ENCODE results near the gene PADI1. TPM values are rescaled to one million over a fixed set of nuclear protein-coding genes. Genes with fewer than 3 reads are reported as not detected.

PADI1 gene
- total RNA-seq, 1 donor from 2014 or later = not detected

DNA sequence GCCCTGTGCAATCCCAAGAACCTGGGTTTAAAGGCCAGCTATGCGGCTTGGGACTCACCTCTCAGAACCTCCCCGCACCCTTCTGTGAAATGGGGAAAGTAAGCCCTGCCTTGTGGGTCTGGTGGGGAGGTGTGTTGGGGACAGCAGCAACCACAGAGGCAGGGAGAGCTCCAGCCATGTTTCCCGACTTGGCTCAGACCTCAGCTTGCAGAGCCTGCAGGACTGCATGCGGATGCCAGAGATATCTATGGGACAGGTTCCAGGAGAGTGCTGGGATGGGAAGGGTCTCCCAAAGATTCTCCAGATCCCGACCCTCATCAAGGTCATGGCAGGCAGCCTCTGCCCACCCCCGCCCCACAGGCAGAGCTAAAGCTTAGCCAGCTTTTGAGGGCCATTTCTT, 20.2 kb downstream of the PADI1 start:
- Mint-ChIP-seq H3K27ac (ENCODE audit: unreplicated experiment) (no peak overlapping the region), H3K4me1 (ENCODE audit: low read depth, unreplicated experiment) (no peaks in the 10 kb centered on the region)
- H3K27ac ChIP-seq (ENCODE audit: low read depth, low read length) = no peak overlapping the region

DNA sequence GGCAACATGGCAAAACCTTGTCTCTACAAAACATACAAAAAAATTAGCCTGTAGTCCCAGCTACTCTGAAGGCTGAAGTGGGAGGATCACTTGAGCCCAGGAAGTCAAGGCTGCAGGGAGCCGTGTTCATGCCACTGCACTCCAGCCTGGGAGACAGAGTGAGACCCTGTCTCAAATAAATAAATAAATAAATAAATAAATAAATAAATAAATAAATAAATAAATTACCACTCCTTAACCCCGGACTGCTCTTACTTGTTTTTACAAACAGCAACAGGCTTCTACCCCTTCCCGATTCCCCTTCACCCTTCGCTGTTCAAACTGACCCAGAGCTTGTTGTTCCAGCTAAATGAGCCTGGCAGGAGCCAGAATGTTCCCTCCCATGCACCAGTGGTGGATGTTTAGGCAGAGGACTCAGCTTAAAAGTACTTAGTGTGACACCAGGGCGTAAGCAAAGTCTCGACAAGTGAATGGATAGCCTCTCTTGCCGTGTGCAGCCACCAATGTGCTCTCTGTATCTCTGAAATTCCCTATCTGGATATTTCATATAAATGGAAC, 22.5 kb downstream of the PADI1 start:
- H3K4me2 ChIP-seq (ENCODE audit: low read length) = no peak overlapping the region
- no peak overlapping the region for H3K27ac Mint-ChIP-seq (ENCODE audit: unreplicated experiment)
- no peak overlapping the region for H3K4me3 Mint-ChIP-seq (ENCODE audit: unreplicated experiment)

More for the DNA sequence above, 20.2 kb downstream of the PADI1 start:
- no peak overlapping the region for H3K4me2 ChIP-seq (ENCODE audit: low read length)
- DNase-seq (ENCODE audit: low read depth) = no peak
- H3K9ac ChIP-seq (ENCODE audit: low read length) = no peak overlapping the region
- H3K36me3 Mint-ChIP-seq (ENCODE audit: low read depth, unreplicated experiment) = no peaks in the 10 kb centered on the region
- no peaks in the 10 kb centered on the region for H3K36me3 ChIP-seq (ENCODE audit: insufficient read depth, low read length)
- no peak for TF ChIP-seq EZH2 (IDR thresholded peaks at IDR 0.05; ENCODE audit: insufficient read depth, low read length)
- TF ChIP-seq, protein P1, sequence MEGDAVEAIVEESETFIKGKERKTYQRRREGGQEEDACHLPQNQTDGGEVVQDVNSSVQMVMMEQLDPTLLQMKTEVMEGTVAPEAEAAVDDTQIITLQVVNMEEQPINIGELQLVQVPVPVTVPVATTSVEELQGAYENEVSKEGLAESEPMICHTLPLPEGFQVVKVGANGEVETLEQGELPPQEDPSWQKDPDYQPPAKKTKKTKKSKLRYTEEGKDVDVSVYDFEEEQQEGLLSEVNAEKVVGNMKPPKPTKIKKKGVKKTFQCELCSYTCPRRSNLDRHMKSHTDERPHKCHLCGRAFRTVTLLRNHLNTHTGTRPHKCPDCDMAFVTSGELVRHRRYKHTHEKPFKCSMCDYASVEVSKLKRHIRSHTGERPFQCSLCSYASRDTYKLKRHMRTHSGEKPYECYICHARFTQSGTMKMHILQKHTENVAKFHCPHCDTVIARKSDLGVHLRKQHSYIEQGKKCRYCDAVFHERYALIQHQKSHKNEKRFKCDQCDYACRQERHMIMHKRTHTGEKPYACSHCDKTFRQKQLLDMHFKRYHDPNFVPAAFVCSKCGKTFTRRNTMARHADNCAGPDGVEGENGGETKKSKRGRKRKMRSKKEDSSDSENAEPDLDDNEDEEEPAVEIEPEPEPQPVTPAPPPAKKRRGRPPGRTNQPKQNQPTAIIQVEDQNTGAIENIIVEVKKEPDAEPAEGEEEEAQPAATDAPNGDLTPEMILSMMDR (IDR thresholded peaks at IDR 0.05; ENCODE audit: insufficient read depth, low read depth, low read length) = no peak
- H3K9me3 Mint-ChIP-seq (ENCODE audit: unreplicated experiment) = peaks cover 2% of the 10 kb centered on the region
- H3K4me1 ChIP-seq (ENCODE audit: insufficient read depth, low read length) = peaks cover 6% of the 10 kb centered on the region
- FAIRE-seq = no peak
- H3K79me2 ChIP-seq (ENCODE audit: insufficient read depth, low read length) = no peaks in the 10 kb centered on the region
- H3K9me3 ChIP-seq (ENCODE audit: insufficient read depth, low read depth, low read length) = no peaks in the 10 kb centered on the region
- no peak overlapping the region for H3K4me3 Mint-ChIP-seq (ENCODE audit: unreplicated experiment)
- H4K20me1 ChIP-seq (ENCODE audit: insufficient read depth, low read length) = no peaks in the 10 kb centered on the region
- no peaks in the 10 kb centered on the region for H3K27me3 ChIP-seq (ENCODE audit: insufficient read depth, low read length)
- peaks cover 41% of the 10 kb centered on the region for H3K27me3 Mint-ChIP-seq (ENCODE audit: low read depth, unreplicated experiment)
- H2AFZ ChIP-seq (ENCODE audit: low read depth, low read length) = no peak overlapping the region
- no peak overlapping the region for H3K4me3 ChIP-seq (ENCODE audit: insufficient read depth, low read depth, low read length)

DNA sequence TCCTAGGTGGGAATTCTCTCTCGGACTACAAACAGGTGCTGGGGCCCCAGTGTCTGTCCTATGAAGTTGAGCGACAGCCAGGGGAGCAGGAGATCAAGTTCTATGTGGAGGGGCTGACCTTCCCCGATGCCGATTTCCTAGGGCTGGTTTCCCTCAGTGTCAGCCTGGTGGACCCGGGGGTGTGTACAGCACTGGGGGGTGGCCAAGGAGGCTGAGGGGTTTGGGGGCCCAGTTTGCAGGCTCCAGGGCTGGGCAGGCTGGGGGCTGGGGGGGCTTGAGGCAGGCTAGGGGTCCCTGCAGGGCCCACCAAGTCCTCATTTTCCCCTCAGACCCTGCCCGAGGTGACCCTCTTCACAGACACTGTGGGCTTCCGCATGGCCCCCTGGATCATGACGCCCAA, 23.7 kb downstream of the PADI1 start:
- no peak overlapping the region for H2AFZ ChIP-seq (ENCODE audit: low read depth, low read length)
- FAIRE-seq = no peak

More for the DNA sequence above, 22.5 kb downstream of the PADI1 start:
- Histone ChIP-seq H2AFZ (ENCODE audit: low read depth, low read length) (no peak overlapping the region), H4K20me1 (ENCODE audit: insufficient read depth, low read length) (no peaks in the 10 kb centered on the region), H3K4me3 (ENCODE audit: insufficient read depth, low read depth, low read length) (no peak overlapping the region), H3K27ac (ENCODE audit: low read depth, low read length) (no peak overlapping the region), H3K79me2 (ENCODE audit: insufficient read depth, low read length) (no peaks in the 10 kb centered on the region), H3K9me3 (ENCODE audit: insufficient read depth, low read depth, low read length) (no peaks in the 10 kb centered on the region), H3K27me3 (ENCODE audit: insufficient read depth, low read length) (no peaks in the 10 kb centered on the region), H3K4me1 (ENCODE audit: insufficient read depth, low read length) (peaks cover 10% of the 10 kb centered on the region), H3K9ac (ENCODE audit: low read length) (no peak overlapping the region), H3K36me3 (ENCODE audit: insufficient read depth, low read length) (no peaks in the 10 kb centered on the region)
- FAIRE-seq (no peak), DNase-seq (ENCODE audit: low read depth) (no peak)
- no peaks in the 10 kb centered on the region for H3K4me1 Mint-ChIP-seq (ENCODE audit: low read depth, unreplicated experiment)
- H3K27me3 Mint-ChIP-seq (ENCODE audit: low read depth, unreplicated experiment) = peaks cover 29% of the 10 kb centered on the region
- H3K9me3 Mint-ChIP-seq (ENCODE audit: unreplicated experiment) = peaks cover 2% of the 10 kb centered on the region
- TF ChIP-seq EZH2 (IDR thresholded peaks at IDR 0.05; ENCODE audit: insufficient read depth, low read length) = no peak
- TF ChIP-seq, protein P1 (IDR thresholded peaks at IDR 0.05; ENCODE audit: insufficient read depth, low read depth, low read length) = no peak
- no peaks in the 10 kb centered on the region for H3K36me3 Mint-ChIP-seq (ENCODE audit: low read depth, unreplicated experiment)

More for the DNA sequence above, 23.7 kb downstream of the PADI1 start:
- no peak overlapping the region for H3K27ac ChIP-seq (ENCODE audit: low read depth, low read length)
- no peaks in the 10 kb centered on the region for H3K27me3 ChIP-seq (ENCODE audit: insufficient read depth, low read length)
- DNase-seq (ENCODE audit: low read depth) = no peak
- Mint-ChIP-seq H3K4me1 (ENCODE audit: low read depth, unreplicated experiment) (no peaks in the 10 kb centered on the region), H3K27ac (ENCODE audit: unreplicated experiment) (no peak overlapping the region), H3K27me3 (ENCODE audit: low read depth, unreplicated experiment) (peaks cover 22% of the 10 kb centered on the region), H3K36me3 (ENCODE audit: low read depth, unreplicated experiment) (no peaks in the 10 kb centered on the region), H3K4me3 (ENCODE audit: unreplicated experiment) (no peak overlapping the region), H3K9me3 (ENCODE audit: unreplicated experiment) (no peaks in the 10 kb centered on the region)
- no peaks in the 10 kb centered on the region for H3K9me3 ChIP-seq (ENCODE audit: insufficient read depth, low read depth, low read length)
- H3K36me3 ChIP-seq (ENCODE audit: insufficient read depth, low read length) = no peaks in the 10 kb centered on the region
- H4K20me1 ChIP-seq (ENCODE audit: insufficient read depth, low read length) = no peaks in the 10 kb centered on the region
- no peaks in the 10 kb centered on the region for H3K79me2 ChIP-seq (ENCODE audit: insufficient read depth, low read length)
- peaks cover 22% of the 10 kb centered on the region for H3K4me1 ChIP-seq (ENCODE audit: insufficient read depth, low read length)
- no peak overlapping the region for H3K4me2 ChIP-seq (ENCODE audit: low read length)
- no peak overlapping the region for H3K4me3 ChIP-seq (ENCODE audit: insufficient read depth, low read depth, low read length)
- no peak overlapping the region for H3K9ac ChIP-seq (ENCODE audit: low read length)
- TF ChIP-seq EZH2 (IDR thresholded peaks at IDR 0.05; ENCODE audit: insufficient read depth, low read length) = no peak
- TF ChIP-seq, protein P1 (IDR thresholded peaks at IDR 0.05; ENCODE audit: insufficient read depth, low read depth, low read length) = no peak
